ENCODE results near the gene GABRB3. TPM values are rescaled to one million over a fixed set of nuclear protein-coding genes. Genes with fewer than 3 reads are reported as not detected.
A peak's percentile ranks its signal among the peaks of the same experiment; 100 is the strongest.

GABRB3 gene
- total RNA-seq, 4 donors from 2014 or later: 1.2 to 3.9 (median 2.1) TPM; not detected in 1

DNA sequence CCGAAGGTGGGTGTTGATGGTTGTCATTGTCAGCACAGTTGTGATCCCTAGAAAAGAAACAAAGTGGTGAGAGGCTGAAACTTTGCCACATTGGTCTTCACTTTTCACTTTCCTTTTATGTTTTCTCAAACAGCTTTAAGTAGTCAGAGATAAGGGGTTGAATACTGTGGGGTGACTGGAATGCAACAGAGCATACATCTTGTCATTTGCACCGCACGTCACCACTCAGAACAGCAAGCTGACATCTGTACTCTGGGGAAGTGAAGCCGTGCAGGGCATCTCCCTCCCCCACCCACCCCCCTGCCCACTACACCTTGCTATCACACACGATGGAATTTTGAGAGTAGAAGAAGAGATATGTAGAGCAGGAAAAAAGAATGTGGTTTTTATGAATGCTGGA lies 211.7 kb downstream of the GABRB3 start:
- H3K36me3 ChIP-seq: no peaks in the 10 kb centered on the region
- TF ChIP-seq POLR2A (IDR thresholded peaks at IDR 0.05) (no peak), EP300 (IDR thresholded peaks at IDR 0.05) (no peak)
- TF ChIP-seq, protein P1, sequence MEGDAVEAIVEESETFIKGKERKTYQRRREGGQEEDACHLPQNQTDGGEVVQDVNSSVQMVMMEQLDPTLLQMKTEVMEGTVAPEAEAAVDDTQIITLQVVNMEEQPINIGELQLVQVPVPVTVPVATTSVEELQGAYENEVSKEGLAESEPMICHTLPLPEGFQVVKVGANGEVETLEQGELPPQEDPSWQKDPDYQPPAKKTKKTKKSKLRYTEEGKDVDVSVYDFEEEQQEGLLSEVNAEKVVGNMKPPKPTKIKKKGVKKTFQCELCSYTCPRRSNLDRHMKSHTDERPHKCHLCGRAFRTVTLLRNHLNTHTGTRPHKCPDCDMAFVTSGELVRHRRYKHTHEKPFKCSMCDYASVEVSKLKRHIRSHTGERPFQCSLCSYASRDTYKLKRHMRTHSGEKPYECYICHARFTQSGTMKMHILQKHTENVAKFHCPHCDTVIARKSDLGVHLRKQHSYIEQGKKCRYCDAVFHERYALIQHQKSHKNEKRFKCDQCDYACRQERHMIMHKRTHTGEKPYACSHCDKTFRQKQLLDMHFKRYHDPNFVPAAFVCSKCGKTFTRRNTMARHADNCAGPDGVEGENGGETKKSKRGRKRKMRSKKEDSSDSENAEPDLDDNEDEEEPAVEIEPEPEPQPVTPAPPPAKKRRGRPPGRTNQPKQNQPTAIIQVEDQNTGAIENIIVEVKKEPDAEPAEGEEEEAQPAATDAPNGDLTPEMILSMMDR (IDR thresholded peaks at IDR 0.05): no peak
- no peaks in the 10 kb centered on the region for H3K9me3 ChIP-seq
- 77 to 78% methylated on average over 5 of the region's 5 CpGs for WGBS, 2 donors
- no peak overlapping the region for H3K4me3 ChIP-seq
- H3K27ac ChIP-seq: no peak overlapping the region
- no peaks in the 10 kb centered on the region for H3K4me1 ChIP-seq
- H3K27me3 ChIP-seq: peaks cover 0 to 2% of the 10 kb centered on the region in 2 donors
- DNase-seq (ENCODE audit: low spot score in 2 of 2): no peak

- H3K4me3 ChIP-seq: no peak overlapping the region
- H3K27me3 ChIP-seq: peaks cover 0 to 2% of the 10 kb centered on the region in 2 donors
- no peaks in the 10 kb centered on the region for H3K4me1 ChIP-seq
- H3K27ac ChIP-seq: no peak overlapping the region
- no peak for DNase-seq (ENCODE audit: low spot score in 2 of 2)
- WGBS, 2 donors: 55 to 60% methylated on average over 3 of the region's 3 CpGs
- TF ChIP-seq EP300 (IDR thresholded peaks at IDR 0.05) (no peak), POLR2A (IDR thresholded peaks at IDR 0.05) (no peak)
- TF ChIP-seq, protein P1 (IDR thresholded peaks at IDR 0.05): no peak
- no peaks in the 10 kb centered on the region for H3K36me3 ChIP-seq
- peaks cover 0 to 4% (median 0%) of the 10 kb centered on the region in 4 donors for H3K9me3 ChIP-seq
These were observed 217.0 kb downstream of the GABRB3 start for GRCh38 chr15:26555898-26556297.

- no peak overlapping the region for H3K4me3 ChIP-seq
- DNase-seq (ENCODE audit: low spot score in 2 of 2): no peak
- TF ChIP-seq, protein P1 (IDR thresholded peaks at IDR 0.05): no peak
- TF ChIP-seq EP300 (IDR thresholded peaks at IDR 0.05) (no peak), POLR2A (IDR thresholded peaks at IDR 0.05) (no peak)
- no peaks in the 10 kb centered on the region for H3K27me3 ChIP-seq
- peaks cover 0 to 4% (median 0%) of the 10 kb centered on the region in 4 donors for H3K9me3 ChIP-seq
- H3K4me1 ChIP-seq: no peaks in the 10 kb centered on the region
- 95 to 97% methylated on average over 9 of the region's 9 CpGs for WGBS, 2 donors
- H3K27ac ChIP-seq: no peak overlapping the region
- H3K36me3 ChIP-seq: no peaks in the 10 kb centered on the region
These were observed 221.4 kb downstream of the GABRB3 start for GRCh38 chr15:26551473-26551872.

- Histone ChIP-seq H3K4me3 (no peak overlapping the region), H3K27me3 (no peaks in the 10 kb centered on the region), H3K4me1 (no peaks in the 10 kb centered on the region), H3K9me3 (peaks cover 0 to 4% (median 0%) of the 10 kb centered on the region in 4 donors), H3K27ac (no peak overlapping the region), H3K36me3 (no peaks in the 10 kb centered on the region)
- WGBS, 2 donors: 72 to 84% methylated on average over 3 of the region's 3 CpGs
- DNase-seq (ENCODE audit: low spot score in 2 of 2): no peak
- no peak for TF ChIP-seq EP300 (IDR thresholded peaks at IDR 0.05)
- no peak for TF ChIP-seq POLR2A (IDR thresholded peaks at IDR 0.05)
- TF ChIP-seq, protein P1 (IDR thresholded peaks at IDR 0.05): no peak
These were observed 222.0 kb downstream of the GABRB3 start for GRCh38 chr15:26550880-26551279.

DNA sequence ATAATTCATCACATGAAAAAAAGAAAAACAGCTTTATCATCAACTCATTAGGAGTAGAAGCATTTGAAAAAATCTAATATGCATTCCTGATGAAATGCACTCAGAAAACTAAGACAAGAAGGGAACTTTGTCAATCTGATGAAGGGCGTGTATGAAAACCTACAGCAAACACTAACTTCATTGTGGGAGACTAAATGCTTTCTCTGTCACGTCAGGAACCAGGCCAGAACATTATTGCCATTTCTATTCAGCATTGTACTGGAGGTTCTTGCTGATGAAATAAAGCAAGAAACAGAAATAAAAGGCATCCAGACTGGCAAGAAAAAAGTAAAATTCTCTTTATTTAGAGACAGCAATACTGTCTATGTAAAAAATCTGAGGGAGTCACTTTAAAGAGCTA lies 235.2 kb downstream of the GABRB3 start:
- Histone ChIP-seq H3K36me3 (no peaks in the 10 kb centered on the region), H3K27me3 (no peaks in the 10 kb centered on the region), H3K9me3 (peaks cover 0 to 21% (median 0%) of the 10 kb centered on the region in 4 donors), H3K27ac (peak overlapping the region in 3 of 4 donors; percentile 30 to 76 (median 72)), H3K4me1 (no peaks in the 10 kb centered on the region), H3K4me3 (no peak overlapping the region)
- no peak for DNase-seq (ENCODE audit: low spot score in 2 of 2)
- TF ChIP-seq EP300 (IDR thresholded peaks at IDR 0.05): peak in 1 of 2 donors; percentile 70
- TF ChIP-seq POLR2A (IDR thresholded peaks at IDR 0.05): no peak
- 40 to 47% methylated on average over 2 of the region's 2 CpGs for WGBS, 2 donors

- WGBS, 2 donors: 81 to 91% methylated on average over 4 of the region's 4 CpGs
- Histone ChIP-seq H3K9me3 (peaks cover 0 to 28% (median 0%) of the 10 kb centered on the region in 4 donors), H3K4me3 (no peak overlapping the region), H3K4me1 (no peaks in the 10 kb centered on the region), H3K27me3 (no peaks in the 10 kb centered on the region), H3K36me3 (no peaks in the 10 kb centered on the region), H3K27ac (no peak overlapping the region)
- DNase-seq (ENCODE audit: low spot score in 2 of 2): no peak
- TF ChIP-seq EP300 (IDR thresholded peaks at IDR 0.05) (no peak), POLR2A (IDR thresholded peaks at IDR 0.05) (no peak)
- TF ChIP-seq, protein P1 (IDR thresholded peaks at IDR 0.05): no peak
These were observed 241.4 kb downstream of the GABRB3 start for GRCh38 chr15:26531489-26531888.

Measured in tibial nerve (tissue), 4 donors.